Caki2 (cell line): ENCODE data around the gene C11orf24. TPM values are rescaled to one million over a fixed set of nuclear protein-coding genes. Genes with fewer than 3 reads are reported as not detected.
A peak's percentile ranks its signal among the peaks of the same experiment; 100 is the strongest.

ENCODE experiments used
- DNase-seq: peaks from one replicate; pipeline ENCODE4 v3.0.0-alpha.2; 2015; ENCODE audit warnings: low read depth
- in situ Hi-C: cut with HindIII; loops from 2 replicates; pipeline ENCODE4 v1.10.0; 2016; ENCODE audit warnings: low sequenced_read_pairs, low pct_unique_long_range_greater_than_20kb, mixed read lengths
- total RNA-seq: library from RNA; depleted of rRNA; stranded (reverse); fragments of >200 nt; shearing (Covaris generic); gene quantifications from 2 replicates; pipeline ENCODE4 v1.2.3, GENCODE V29; 2014; ENCODE audit warnings: low replicate concordance; rRNA removed

The C11orf24 gene
- total RNA-seq, 1 experiment from 2014 or later, result 22.6 TPM

DNA sequence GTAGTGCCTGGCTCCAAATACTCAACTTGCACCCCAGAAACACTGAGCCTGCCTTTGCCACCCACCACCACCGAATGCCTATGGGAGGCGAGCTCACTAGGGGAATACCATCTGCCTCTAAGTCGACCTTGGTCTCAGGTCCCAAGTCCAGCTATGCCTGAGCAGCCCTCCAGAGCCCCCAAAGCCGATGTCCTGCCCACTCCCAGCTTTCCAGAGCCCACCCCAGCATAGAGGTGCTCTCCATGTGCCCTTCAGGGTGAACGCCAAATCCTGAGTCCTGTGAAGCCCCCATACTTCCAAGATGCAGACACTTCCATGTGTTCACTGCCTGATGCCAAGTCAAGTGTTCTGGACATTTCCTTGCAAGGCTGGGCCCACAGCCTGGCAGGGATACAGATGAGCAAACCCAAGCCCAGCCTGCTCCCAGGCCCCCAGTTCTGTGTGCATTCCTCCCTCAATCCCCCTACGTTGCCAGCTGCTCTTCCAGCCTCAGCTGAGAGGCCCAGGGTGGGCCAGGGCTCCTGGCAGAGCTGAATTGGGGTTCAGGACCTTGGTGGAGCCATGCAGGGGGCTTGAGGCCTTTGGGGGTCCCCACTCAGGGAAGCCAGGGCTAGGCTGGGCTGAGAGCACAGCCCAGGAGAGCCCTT lies 56.1 kb downstream of the C11orf24 start:
- in situ Hi-C loops, result no loop called here
- DNase-seq, result no peak

DNA sequence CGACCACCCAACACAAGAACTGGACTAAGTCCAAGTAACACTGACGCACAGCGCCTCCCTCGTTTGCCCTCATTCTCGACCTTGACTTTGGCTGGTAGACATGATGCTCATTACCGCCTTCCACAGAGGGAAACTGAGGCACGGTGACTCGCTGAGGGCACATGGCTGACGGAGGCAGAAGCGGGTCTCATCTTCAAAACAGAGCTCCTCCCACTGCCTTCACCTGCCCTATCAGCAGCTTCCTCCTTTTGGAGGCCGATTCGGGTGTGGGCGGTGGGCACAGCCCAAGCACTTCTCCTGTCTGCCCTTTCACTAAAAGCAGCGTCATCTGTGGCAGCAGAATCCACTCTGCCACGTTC lies 56.7 kb downstream of the C11orf24 start:
- DNase-seq, result no peak
- in situ Hi-C loops, result no loop called here

DNA sequence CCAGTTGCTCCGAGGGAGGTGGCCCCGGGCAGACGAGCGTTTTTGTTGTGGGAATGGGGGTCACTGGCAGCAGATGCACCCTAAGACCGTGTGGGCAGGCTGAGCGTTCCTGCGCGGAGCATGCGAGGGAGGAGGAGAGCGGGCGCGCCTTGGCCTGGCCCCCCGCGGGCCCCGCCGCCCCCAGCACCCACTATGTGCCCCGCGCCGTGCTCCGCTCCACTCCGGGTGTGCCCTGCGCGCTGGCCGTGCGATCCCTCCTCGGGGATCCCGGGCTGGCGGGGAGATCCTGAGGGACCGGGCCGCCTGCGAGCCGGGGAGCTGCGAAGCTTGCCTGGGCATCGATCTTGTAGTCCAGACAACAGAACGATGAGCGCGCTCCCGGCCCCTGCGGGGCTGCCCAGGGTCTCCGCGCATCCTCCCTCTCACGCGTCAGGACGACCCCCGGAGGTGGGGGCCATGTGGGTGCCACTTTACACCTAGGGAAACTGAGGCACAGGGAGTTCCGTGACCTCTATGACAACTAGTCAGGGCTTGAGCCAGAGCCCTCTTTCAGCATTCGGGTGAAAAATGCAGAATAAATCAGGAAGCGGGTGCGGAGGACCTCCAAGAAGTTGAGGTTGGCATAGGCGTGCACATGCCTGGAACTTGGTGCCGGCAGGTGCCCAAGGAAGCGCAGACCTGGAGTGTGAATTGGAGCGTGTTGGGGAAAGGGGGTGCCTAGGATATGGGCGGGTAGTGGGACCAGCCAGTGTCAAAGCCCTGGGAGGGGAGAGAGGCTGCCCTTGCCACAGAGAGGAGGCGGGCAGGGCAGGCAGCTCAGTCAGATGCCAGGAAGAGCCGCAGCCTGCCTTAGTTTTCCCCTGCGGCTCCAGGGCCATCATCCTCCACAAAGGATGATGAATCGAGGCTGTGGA lies 57.3 kb downstream of the C11orf24 start:
- in situ Hi-C loops, result no loop called here
- DNase-seq, result no peak

DNA sequence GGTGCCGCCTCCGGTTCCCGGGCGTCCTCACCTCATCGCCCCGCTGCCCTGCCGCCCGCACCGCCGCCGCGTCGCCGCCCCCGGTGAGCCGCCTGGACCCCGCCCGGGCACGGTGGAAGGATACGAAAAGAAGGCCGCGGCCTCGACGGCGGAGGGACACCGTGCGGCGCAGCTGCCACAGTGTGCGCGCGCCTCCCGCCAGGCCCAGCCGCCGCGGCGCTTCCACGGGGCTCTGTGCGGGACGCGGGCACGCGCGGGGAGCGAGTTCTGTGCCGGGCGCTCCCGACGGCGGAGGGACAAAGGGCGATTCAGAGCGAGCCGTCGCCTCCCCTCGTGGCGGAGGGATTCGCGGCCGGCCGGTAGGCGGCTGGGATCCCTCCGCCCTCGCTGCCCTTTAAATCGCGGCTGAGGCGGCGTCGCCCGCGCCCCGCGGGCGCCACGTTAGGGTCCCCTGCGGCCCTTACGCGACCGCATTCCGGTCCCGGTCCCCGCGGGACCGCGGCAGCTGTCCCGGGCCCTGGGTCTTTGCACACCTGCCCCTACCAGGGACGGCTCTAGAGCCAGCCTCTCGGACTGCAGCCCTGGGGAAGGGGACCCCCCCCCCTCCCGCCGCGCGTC lies 58.1 kb downstream of the C11orf24 start:
- peak; percentile 86 for DNase-seq
- in situ Hi-C loops, result no loop called here

DNA sequence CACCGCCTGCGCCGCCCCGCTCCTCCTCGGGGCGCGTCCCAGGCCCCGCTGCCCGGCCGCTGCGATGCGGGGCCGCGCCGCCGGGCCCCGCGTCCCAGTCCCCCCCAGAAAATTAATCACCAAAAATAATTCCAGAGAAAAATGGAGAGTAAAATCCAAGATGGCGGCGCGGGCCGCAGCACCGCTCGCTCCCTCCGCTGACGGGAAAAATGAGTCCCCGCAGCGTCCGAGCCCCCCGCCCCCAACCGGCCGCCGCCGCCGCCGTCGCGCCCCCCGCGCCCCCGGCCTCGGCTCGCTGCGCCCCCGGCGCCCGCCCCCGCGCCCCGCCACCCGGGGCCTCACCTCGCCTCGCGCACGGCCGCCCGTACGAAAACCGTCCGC lies 58.6 kb downstream of the C11orf24 start, which contains the start of gene KMT5B:
KMT5B (minus strand) TSS at position 162 of the 381 bp plus-strand sequence. CDS start 23,220 bp downstream, outside the sequence.
- DNase-seq, result no peak
- in situ Hi-C loops, result no loop called here

DNA sequence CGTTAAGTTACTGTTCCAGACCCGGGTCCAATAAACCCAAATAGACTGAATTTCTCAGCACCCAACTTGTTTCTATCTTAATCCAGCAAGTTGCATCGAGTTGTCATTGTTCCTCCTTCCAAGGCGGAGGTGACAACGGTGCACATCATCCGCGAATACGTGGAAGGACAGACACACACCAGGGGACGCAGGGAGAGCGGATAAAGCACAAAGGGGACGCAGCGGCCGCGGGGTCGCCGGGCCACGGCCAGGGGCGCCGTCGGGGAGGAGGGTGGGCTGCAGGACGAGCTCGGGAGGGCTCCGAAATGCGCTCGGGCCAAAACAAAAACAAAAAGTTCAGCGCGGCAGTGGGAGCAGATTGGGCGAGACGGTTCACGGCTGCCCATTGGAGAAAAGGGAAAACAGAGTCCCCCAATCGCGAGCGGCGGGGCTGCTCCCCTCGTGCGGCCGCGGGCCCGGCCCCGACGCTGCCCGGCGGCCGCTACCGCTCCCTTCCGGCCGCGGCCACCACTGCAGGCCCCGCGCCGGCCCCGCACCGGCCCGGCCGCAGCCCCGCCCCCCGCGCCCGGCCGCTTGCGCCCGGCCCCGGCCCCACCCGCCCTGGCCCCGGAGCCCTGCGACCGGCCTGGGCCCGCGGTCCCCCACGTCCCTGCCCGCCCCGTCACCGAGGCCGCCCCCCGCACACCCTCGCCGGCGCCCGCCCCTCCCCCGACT lies 59.2 kb downstream of the C11orf24 start:
- in situ Hi-C loops, result no loop called here
- DNase-seq, result peak; percentile 51

DNA sequence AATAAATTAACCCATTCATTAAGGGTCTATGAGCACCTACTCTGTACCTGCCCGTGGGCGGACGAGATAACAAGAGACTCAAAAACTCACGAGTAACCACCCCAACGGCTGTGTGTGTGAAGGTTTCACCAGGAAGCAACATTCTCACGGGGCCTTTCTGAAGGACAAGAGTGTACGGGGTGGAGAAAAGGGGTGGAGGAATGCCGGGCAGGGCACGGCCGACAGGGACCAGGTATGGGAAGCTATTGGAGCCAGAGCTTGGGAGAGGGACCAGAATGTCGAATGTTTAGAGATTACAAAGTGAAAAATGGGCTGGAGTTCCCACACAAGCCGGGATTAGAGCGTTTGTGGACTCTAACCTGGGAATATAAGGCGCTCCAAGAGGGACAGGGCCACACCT lies 60.2 kb downstream of the C11orf24 start:
- no peak for DNase-seq
- in situ Hi-C loops, result no loop called here

Other genes starting within 250 kb of the C11orf24 start
- gene NDUFS8, start 241.3 kb downstream of the C11orf24 start, total RNA-seq, result 129 and 207 TPM in 2 replicates
- gene TCIRG1, start 232.9 kb downstream of the C11orf24 start, total RNA-seq, result 23.9 and 24.0 TPM in 2 replicates
- gene CHKA, start 150.6 kb downstream of the C11orf24 start, total RNA-seq, result 24.0 and 41.2 TPM in 2 replicates
- gene KMT5B, start 58.7 kb downstream of the C11orf24 start, total RNA-seq, result 2.2 and 3.8 TPM in 2 replicates
- gene LRP5, start 40.6 kb upstream of the C11orf24 start, total RNA-seq, result 13.5 and 15.4 TPM in 2 replicates
- 42.6 and 55.0 TPM in 2 replicates for gene PPP6R3, start 188.8 kb upstream of the C11orf24 start, total RNA-seq